Dermis microvascular lymphatic vessel endothelial cell (primary cell): Measurements from ENCODE around the gene KRT78. TPM values are rescaled to one million over a fixed set of nuclear protein-coding genes. Genes with fewer than 3 reads are reported as not detected.
"Not testable (repeated sequence)": the region's sequence is repeated elsewhere in the genome, so short reads cannot be mapped to it uniquely, and the experiment has no call there.

Source experiments
- DNase-seq, 2 donors: peaks; one replicate each; pipeline versions ENCODE4 v3.0.0 to v3.0.0-alpha.2; 2010; ENCODE audit warnings: low read depth in 2 of 2
- total RNA-seq: library from RNA; depleted of rRNA; stranded (reverse); fragments of >200 nt; gene quantifications from 2 replicates; pipeline ENCODE4 v1.2.1, GENCODE V29; 2014

Gene KRT78
- total RNA-seq, 1 donor from 2014 or later = not detected

DNA sequence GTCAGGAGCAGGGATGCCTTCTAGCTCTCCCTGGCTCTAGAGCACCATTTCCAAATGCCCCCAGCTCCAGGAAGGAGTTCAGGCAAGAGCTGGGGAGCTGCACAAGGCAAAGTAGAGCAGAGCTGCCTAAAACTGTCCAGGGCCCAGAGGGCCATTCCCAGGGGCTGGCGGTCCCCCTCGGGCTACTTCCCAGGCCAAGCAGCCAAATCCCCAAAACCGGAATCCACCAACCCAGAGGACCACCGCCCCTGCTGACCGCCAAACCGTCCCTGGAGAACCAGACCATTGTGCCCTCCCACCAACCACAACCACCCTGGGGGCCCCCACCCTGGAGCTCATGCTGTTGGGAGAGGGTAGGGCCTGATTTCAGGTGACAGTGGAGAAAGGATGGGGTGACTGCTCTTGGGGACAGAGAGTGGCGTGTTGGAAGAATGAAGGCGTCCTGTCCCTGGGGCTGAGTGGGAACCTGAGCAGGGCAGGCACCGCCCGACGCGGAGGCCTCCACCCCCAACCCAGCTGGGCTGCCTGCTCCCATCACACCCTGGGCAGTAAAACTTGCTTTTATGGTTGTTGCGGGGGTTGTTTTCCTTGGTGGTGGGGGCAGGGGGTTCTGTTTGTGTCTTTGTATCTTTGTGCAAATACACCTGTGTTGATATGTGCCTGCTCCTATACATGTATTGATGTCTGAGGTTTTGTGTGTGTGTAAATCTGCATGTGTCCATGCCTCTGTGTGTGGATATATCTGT lies 24.0 kb upstream of the KRT78 start:
- DNase-seq = no peak

DNA sequence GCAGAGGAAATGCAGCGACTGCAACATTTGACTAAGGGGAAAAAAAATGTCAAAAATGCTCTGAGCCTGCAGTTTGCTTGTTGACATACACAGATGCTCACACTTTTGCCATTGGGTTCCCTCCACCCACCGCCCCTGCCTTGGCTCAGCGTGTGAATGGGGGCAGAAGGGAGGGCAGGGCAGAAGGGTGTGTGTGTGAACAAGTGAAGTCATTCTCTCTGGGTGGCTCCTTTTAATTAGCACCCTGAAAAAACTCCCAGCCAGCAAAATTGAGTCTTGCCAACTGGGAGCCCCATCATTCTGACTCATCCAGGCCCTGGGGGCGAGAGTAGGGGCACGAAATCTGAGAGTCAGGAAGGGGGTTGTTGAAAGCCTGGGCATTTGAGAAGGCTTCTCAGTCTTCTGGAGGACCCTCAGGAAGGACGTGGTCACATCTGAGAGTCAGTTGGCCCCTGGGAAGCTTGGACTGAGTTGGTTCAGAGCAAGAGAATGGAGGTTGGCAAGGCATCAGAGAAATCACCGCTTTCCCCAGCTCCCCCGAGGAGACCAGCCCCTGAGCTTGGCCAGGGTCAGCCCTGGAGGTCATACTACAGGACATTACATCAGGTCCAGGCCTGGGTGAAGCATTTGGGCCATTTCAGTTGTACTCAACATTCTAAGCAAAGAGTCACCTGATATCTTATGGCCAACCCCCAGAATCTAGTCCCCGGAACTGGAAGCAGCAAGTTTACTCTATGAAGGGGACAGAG lies 22.7 kb upstream of the KRT78 start:
- peak; percentile 47 to 76 for DNase-seq

DNA sequence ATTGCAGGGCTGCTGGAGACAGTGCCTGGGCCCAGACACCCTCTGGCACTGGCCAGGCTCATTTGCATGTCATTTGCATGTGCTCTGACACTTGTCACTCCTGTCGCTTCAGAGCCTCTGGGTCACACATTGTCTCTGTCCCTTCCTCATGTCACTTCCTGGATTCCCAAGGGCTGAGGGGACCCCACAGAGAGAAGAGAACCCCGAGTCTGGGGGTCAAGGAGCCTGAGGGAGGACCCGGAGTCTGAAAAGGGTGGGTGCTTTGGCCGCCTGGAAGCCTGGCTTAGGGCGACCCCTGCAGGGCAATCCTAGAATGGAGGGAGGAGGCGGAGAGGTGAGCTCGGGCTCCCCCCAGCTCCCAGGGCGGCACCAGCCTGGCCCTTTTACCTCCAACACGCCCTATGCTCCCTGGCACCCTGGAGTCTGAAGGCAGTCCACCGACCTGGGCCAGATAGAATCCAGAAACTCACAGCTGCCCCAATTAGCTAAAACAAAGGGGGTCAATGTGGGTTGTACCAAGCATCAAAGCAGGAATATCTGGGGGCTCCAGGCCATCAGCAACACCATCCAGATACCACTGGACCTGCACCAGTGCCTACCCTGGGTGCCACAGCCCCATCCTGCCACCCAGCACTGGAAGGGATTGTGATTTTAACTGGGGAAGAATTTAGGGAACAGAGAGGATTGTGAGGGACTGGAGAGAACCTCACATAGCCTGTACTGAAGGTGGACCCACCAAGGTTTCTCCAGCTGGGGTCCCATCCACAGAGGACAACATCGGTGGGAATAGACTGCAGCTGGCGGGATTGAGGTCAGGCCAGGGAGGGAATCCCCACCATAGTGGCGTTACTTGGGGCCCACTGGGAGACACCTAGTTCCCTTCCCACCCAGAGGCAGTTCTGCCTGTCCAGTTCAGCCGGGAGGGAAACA lies 21.8 kb upstream of the KRT78 start:
- DNase-seq = peak in 1 of 2 donors; percentile 61

DNA sequence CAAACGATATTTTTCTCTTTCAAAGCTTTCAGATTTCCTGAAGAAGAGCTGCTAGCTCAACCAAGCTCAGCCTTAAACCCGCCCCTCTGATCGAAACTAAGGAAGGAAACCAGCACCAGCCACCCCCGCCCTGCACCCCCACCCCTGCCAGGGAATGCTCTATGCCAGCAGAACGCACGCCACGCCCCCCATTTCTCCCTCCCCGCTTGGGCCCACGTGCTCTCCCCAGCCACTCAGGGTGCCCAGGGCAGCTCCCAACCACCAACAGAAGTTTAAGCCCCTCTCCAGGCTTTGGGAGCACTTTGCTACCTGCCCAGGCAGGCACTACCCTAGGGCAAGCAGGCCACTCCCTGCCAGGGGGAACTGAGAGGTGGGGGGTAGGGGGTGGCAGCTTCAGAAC lies 18.8 kb upstream of the KRT78 start:
- peak in 1 of 2 donors; percentile 60 for DNase-seq

DNA sequence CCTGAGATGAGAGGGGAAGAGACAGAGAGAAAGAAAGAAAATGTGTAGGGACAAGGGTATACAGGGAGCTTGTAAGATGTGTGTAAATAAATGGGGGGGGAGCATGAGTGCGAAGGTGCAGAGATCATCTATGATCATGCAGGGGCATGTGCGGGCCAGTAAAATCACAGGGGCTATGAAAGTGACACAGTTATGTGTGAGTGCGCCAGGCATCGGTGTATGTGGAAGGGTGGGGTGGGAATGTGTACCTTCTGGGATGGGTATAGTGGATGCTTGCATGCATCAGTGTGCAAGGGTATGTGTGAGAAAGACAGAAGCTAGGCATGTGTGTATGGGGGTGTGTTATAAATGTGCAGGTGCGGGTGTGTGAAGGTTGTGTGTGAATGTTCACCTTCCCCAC lies 18.4 kb upstream of the KRT78 start:
- no peak for DNase-seq

DNA sequence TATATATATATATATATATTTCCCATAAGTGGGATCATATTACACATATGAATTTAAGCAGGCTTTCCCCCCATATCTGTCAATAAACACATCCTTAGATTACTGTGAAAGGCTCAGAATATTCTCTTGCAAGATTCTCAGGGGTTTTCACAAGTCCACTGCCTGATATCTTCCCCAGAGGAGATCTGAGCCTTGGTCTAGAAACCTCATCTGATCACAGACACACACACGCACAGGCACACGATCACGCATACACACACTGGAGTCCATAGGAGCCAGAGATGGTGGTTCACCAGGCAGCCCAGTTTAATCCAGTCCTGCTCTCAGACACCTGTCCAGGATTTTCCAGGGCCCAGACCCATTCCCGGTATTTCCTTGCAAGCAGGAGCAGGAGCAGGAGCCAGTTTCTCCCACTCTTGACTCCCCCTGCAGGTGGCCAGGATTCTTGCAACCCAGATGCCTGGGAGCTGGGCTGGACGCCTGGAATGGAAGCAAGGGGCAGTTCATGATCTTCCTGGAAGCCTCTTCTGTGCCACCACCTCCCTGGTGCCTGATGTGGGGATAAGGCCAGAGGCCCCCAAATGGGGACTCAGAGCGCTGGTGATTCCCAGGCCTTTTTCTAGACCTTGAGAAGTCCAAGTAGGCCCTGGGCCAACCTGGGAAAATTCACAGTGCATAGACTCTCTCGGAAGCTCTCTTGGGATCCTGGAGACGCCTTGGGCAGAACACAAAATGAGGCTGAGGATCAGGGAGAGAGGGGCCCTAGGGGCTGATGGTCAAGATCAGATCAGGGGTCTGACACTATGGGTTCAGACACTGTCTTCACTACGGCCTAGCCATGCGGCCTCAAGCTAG lies 16.5 kb upstream of the KRT78 start:
- peak; percentile 25 to 75 for DNase-seq

DNA sequence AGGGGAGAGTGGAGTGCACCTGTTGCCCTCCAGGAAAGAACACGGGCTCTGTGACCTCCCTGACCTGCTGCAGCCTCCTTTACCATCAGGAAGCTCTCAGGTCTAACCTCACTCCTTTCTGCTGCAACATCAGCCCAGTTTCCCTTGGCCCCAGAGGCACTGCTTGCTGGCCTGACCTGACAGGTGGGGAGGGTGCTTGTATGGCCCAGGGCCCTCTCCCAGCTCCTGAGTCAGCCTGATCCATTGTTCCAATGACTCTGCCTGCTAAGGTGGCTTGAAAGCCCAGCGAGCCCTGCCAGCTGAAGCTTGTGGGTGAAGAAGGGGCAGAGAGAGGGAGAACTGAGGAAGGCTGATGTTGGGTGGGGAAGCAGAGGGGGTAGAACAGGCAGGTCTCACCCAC lies 13.2 kb upstream of the KRT78 start:
- DNase-seq = no peak

DNA sequence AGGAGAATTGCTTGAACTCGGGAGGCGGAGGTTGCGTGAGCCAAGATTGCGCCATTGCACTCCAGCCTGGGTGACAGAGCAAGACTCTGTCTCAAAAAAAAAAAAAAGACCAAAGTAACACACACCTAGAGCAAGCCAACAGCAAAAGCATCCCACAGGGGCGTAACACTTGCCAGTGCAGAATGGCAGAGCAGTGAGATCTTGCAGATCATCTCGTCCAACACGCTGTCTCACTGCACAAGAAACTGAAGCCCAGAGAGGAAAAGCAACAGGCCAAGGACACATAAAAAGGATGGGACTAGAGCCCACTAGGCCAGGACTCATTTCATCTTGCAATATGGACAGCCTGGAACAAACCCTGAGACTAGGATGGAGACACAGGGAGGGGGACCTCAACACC lies 12.7 kb upstream of the KRT78 start:
- DNase-seq = no peak

DNA sequence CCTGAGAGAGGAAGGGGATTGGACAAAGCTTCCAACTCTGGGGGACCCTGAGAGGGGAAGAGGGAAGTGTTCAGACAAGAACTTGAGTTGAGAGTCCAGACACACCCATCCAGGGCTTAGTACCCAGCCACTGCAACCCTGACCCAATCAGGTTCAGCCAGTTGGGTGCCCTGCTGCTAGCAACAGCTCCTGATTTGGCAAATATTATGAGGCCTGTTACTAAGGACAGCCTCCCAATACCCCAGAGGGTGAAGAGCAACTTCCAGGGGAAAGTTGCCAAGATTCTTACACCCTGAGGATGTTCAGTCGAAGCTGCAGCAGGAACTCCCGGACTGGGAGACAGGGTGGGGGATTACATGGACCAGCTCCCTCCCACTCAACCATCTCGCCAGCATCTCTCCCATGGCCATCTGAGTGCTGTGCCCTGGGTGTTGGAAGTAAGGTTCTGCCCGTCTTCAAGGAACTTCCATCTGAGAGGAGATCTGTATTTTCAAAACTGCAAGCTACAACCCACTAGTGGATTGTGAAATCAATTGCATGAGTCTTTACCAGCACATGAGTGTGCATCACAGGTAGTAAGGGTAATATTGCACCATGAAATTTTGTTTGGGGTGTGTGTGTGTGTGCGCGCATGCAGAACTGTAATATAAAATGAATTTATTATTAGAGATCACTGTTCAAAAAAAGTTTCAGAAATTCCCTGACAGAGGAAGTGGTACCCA lies 11.5 kb upstream of the KRT78 start:
- DNase-seq = no peak

DNA sequence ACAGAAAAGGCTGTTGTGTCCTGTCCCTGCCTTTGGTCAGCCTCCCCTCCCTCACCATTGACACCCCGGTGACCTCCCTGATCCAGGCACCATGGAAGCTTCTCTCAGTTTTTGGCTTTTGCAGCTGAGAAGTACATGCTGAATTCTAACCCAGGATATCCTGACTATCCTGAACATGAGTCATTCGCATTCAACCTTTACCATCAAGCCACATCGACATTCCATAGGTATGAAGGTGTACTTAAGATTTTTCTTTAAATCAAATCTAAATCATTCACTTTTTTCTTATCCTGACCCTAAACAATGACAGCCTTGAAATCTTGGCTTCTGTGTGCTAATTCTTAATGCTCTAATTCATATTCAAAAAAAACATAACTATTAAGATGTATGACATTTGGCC lies 8.7 kb upstream of the KRT78 start:
- no peak for DNase-seq

DNA sequence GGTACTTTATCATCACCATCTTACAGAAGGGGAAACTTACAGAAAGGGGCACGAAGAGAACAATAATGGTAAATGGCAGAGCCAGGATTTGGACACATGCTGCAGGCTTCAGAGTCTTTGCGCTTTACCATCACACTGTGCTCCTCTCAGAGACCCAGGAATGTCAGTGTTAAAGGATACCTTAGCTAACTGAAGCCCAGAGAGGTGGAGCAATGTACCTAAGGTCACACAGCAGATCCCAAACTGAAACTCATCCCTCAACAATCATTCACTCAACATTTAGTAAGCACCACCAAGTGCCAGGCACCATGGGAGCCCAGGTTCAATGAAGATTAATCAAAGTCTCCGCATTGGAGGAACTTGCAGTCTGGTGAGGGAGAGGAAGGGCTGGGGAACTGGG lies 8.0 kb upstream of the KRT78 start:
- DNase-seq = no peak

DNA sequence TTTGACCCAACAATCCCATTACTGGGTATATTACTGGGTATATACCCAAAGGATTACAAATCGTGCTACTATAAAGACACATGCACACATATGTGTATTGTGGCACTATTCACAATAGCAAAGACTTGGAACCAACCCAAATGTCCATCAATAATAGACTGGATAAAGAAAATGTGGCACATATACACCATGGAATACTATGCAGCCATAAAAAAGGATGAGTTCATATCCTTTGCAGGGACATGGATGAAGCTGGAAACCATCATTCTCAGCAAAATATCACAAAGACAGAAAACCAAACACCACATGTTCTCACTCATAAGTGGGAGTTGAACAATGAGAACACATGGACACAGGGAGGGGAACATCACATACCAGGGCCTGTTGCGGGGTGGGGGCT lies 7.3 kb upstream of the KRT78 start:
- DNase-seq = not testable (repeated sequence)

DNA sequence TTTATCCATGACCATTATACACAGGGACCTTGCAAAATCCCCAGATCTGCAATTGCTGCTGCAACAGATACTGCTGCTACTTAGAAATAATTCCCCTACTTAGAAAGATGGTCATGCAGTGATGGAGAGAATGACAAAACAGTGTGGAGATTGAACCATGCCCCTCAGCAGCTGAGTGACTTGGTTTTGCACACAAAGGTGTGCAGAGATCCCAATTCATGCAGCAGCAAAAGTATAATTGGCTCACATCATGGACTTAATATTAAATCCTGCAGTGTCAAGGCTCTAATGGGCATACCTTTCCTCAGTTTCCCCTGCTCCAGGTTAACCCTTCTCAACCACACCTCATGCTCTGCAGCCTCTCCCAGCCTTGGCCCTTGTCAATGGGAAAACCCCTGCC lies 3.0 kb upstream of the KRT78 start:
- DNase-seq = no peak

DNA sequence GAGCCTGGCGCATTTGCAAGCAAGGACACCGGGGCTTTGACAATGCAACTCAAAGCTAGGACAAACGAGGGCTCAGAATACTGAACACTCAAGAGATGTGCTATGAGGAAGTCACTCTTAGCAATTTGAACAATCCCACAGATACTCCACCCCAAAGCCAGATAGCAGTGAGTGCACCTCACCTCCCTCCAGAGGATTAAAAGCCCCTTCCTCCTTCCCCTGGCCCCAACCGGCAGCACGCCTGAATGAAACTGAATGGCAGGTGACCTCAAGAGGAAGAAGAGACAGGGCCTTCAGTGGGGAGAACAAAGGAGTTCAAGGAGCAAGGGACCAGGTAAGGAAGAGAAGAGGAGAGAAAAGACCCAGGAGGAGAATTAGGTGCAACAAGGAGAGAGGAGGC lies 1.9 kb upstream of the KRT78 start:
- DNase-seq = no peak

DNA sequence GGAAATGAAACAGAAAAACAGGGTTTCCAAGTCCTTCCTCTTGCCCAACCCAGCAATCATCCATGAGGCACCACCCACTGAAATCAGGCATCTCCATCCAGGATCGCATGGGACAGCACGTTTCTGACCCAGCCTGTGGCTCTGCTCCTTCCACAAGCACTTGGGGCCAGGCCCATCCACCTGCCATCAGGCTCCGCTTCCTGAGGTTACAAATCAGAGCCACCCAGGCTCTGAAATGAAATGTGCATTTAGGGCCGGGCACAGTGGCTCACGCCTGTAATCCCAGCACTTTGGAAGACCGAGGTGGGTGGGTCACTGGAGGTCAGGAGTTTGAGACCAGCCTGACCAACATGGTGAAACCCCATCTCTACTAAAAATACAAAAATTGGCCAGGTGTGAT lies 717 bp upstream of the KRT78 start:
- DNase-seq = no peak

DNA sequence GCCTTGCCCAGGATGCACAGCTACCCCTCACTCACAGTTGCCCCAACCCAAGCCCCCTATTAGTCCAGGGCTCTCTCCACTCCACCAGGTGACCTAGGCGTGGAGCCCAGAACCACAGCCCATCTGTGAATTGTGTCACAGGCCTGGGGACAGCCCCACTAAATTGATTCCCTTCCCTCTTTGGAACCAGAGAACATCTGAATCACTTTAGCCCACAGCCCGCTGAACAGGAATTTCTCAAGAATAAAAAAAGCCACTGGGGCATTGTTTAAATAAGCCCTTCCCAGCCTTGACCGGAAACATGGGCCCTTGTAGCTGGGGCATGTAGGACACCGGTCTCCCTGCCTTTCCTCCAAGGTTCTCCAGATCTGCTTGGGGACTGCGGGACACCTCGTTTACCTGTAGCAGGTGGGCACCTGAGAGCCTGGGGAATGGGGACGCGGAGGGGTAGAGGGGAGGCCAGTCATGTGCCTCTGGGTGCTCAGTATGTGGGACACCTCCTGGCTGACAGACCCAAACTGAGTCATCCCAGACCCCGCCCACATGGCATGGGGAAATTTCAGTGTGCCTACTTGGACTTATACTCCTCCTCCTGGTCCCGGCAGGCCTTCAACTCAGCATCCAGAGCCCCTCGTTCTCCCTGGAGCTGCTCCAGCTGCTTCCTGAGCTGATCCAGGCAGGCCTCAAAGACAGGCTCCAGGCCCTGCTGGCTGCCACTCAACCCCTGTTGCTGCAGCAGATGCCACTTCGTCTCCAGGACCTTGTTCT lies 1.3 kb downstream of the KRT78 start:
- DNase-seq = no peak

DNA sequence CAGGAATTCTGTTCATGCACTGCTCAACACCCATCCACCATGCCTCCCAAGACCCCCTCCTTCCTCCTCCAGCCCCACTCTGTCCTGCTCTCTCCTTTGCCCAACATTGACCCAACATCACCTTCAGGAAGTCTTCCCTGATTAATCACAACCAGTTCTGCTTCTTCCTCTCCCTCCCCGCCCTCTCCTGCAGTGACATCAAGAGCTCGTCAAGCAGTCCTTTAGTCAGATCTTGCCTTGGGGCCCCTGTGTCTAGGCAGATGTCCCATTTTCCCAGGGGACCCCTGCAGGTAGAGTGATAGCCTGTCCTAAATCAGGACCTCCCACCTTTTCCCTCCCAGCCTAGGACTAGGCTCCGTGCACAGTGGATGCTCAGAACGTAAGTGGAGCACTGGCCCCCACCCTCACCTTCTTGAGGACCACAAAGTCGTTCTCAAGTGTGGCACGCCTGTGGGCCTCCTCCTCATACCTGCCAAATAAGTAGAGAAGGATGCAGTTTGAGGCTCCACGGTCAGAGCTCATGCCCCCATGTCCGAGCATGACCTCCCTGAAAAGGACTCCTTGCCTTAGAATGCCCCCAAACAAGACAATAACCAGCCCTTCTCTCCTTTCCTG lies 2.3 kb downstream of the KRT78 start:
- DNase-seq = no peak

DNA sequence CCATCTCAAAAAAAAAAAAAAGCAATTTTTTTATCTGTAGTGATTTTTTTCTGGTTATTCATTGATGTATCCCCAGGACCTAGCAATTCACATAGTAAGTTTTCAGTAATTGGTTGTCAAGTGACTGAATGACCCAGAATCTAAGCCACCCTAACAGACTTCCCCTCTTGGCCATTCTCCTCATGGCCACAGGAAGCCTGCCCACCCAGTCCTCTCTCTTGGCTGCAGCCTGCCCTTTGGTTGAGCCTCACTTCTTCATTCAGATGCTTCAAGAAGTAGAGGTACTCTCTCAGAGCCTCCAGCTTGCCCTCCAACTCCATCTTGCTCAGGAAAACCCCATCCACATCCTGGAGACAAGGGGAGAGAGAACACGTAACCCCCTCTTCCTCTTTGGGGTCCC lies 2.8 kb downstream of the KRT78 start:
- DNase-seq = no peak

DNA sequence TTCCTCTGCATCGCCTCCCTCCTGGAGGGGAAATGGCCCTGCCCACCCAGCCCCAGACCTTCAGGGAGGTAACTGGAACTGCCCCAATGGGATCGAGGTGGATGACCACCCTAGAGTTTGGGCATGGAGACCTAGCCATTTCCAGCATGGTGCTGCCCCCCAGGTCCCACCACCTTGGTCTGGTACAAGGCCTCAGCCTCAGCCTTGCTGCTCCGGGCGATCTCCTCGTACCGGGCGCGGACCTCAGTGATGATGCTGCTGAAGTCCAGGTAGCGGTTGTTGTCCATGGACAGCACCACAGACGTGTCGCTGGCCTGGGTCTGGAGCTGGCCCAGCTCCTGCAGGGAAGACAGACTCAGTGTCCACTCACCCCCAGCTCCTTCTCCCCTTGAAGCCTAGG lies 4.4 kb downstream of the KRT78 start:
- no peak for DNase-seq
